Skin of body (tissue), 2 donors: ENCODE measurements around the gene KDELR3. TPM values are rescaled to one million over a fixed set of nuclear protein-coding genes. Genes with fewer than 3 reads are reported as not detected.
"Not testable (repeated sequence)": the region's sequence is repeated elsewhere in the genome, so short reads cannot be mapped to it uniquely, and the experiment has no call there.

Experiments used
- DNase-seq: peaks from one replicate; lab custom pipeline; 2025; lab: John Stamatoyannopoulos, UW
- total RNA-seq: library from RNA; depleted of rRNA; stranded (reverse); fragments of >200 nt; gene quantifications from one replicate; pipeline ENCODE4 v1.2.3, GENCODE V29; 2014

The KDELR3 gene
- total RNA-seq, 1 donor from 2014 or later = 24.0 TPM

DNA sequence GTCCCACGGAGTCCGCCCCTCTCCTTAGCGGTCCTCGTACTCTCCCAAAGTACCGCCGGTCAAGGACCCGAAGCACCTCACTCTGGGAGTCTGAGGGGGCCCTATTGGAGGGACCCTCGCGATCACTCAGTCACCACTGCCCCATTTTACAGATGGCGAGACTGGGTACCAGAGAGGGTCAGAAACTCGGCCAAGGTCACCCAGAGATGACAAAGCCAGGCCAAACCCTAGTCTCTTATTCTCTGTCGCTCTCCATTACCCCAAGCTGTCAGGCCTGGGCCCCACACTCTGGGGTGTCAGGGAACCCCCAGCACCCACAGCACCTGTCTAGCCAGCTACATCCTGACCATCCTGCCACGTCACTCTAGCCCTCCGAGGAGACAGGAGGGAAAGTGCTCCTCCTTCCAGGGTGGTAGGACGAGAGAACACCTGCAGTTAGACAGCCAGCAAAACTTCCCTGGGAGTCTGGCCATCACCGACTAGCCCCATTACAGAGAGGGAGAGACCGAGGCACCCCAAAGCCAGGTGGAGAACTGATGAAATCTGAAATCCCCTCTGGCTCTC, 11.5 kb upstream of the KDELR3 start:
- DNase-seq = no peak

DNA sequence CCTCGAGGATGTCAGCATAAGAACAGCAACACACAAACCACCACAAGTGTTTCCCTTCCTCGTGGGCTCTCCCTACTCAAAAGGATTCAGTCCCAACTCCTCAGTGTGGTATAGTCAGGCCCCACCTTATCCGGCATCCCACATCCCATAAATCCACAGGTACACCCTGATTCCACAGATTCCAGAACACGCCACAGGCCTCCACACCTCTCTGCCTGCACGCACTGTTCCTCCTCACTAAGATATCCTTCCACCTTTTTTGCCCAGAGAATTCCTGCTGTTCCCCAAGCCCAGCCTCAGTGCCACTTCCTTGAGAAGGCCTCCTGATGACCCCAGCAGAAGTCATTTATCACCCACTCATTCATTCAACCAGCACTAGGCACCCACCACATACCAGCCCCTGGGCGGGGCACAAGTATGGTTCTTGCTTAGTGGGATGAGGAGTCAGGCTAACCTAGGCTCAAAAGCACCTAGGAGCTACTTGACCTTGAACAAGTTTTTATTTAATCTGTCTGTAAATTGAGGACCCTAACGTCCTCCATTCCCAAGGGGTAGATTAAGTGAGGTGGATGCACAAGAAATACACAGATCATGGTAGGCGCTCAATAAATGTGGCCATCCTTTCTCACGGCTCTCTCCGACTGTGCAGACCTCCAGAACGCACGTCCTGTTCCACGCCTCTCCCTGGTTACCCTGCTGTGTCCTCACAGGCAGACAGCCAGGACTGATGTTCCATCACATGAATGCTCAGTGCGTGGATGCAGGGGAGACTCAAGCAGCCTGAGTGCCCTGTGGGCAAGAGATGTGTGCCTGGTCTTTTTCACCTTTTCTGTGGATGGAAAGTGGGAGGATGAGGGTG, 10.8 kb upstream of the KDELR3 start:
- DNase-seq = no peak

DNA sequence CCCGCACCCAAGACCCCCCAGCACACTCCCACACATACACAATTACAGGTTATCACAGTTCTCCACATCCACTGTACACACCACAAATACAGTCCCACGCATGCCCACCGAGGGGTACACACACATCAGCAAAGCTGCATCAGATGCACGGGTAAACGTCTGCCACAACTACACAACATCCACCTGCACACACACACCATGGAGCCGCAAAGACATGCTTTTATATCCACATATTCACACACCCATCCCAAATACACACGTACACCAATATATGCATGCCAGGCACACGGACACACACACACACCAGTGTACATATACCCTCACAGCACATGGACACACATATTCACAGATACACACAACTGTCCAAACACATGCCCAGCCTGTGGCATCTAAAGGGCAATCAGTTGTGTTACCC, 7.5 kb upstream of the KDELR3 start:
- no peak for DNase-seq

GRCh38 chr22:38461057-38461413, 6.9 kb upstream of the KDELR3 start:
- DNase-seq = no peak

GRCh38 chr22:38461414-38462081, 6.3 kb upstream of the KDELR3 start:
- peak; percentile 46 for DNase-seq

DNA sequence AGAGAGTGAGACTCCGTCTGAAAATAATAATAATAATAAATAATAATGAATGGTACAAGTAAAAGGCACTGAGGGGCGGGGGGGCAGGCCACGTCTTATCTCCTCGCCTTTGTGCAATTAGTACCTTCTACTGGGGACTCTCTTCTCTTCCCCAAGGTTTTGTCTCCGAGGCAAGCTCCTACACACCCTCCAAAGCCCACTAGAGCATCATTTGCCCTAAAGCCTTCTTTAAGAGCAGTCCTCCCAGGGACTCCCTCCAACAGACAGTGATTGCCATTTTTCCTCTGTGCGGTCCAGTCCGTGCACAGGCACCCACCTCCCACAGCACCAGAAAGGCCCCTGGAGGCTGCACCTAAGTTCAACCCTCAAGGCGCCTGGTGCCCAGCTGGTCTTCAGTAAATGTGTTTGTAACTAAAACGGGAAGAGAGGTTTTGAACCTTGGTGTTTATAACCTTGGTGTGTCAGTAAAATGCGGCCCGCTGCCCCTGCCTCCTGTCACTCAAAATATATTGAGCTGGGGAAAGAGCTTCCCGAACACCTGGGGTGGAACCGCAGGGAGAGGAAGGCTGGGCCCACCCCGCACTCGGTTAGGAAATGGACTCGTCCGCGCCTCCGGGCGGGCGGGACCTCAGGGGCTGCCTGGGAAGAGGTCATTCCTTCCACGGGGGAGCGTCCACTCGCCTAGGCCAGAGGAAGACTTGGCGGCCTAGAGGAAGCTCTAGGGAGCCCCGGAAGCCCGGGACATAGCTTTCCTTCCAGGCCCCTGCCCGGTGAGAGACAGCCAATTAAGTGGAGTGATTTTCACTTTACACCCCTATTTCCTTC, 4.7 kb upstream of the KDELR3 start:
- DNase-seq = no peak

- DNase-seq = no peak
Measured at GRCh38 chr22:38464992-38465672, 2.8 kb upstream of the KDELR3 start.

DNA sequence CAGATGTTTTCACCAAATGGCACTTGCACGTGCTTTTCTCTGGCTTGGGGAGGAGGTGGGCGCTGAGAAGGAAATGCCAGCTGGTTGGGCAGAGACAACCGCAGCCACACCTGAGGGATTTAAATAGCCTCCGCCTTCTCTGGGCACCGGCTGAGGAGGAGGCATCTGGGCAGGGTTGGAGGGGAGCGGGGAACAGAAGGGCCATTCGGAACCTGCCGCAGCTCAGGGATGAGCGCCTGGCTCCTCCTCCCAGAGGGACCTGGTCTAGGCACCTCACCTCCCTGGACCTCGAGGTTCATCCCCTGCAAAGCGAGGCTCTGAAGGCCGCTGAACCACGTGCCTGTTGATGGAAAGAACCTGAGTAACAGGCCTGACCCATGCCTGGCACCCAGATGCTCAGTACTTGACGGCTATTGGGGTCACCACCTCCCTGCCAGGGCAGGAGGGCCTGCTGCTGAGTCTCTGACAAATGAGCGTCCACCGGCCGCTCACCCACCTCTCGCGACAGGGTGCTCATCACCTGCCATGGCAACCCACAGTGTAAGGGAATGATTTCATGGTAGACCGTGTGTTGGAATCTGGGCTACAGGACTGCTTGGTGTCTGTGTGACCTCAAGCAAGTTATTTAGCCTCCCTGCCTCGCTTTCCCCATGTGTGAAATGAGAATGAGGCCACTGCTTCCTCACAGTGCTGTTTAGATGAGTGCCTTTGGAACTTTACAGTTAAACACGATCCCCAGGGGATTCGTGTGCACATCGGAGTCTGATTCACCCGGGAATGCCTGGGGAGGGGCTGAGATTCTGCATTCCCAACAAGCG, 2.0 kb upstream of the KDELR3 start:
- DNase-seq = no peak

DNA sequence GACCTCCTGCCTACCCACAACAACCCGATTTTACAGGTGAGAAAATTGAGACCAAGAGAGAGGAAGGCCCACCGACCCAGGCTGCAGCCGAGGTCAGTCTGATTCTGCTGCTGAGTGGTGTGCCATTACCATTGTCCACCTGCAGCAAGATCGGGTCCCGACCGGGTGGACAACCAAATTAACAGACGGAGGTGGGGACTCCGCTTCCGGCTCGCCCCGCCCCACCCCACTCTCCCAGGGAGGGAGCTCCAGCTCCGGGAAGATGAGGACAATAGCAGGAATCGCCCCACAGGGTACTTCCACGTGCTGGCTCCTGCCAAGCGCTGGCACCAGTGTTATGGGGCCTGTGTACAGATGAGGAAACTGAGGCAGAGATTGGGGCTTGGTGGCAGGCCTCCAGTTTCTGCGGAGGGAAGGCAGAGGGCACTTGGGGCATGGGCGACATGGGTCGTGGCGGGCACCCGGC, 425 bp upstream of the KDELR3 start:
- no peak for DNase-seq

GRCh38 chr22:38468443-38469305, 778 bp downstream of the KDELR3 start:
- no peak for DNase-seq

GRCh38 chr22:38469306-38469781, 1.4 kb downstream of the KDELR3 start:
- no peak for DNase-seq

DNA sequence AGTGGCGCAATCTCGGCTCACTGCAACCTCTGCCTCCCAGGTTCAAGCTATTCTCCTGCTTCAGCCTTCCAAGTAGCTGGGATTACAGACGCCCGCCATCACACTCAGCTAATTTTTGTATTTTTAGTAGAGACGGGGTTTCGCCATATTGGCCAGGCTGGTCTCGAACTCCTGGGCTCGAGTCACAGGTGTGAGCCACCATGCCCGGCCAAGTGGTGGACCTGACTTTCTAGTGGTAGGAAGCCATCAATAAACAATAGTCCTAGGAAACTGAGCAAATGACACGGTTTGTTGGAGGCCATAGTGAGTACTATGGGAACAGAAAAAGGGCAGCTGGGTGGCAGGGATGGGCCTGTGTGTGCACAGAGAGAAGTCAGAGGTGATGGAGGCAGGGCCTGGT, 2.3 kb downstream of the KDELR3 start:
- not testable (repeated sequence) for DNase-seq

DNA sequence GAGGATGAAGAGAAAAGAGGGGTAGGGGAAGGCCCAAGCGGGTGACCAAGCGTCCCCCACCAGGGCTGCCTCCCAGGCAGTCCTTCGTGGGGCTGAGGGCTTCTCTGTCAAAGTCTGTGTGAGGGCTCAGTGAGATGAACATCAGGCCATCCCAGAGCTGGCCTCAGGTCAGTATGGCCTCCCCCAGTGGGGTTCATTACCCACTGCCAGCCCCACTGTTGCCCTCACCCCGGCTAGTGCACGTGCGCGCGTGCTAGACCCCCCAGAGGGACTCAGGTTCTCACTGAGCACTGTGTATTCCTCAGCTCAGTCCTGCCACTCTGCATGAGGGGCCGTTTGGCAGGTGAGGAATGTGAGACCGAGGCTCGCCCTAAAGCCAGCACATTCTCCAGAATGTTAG, 3.3 kb downstream of the KDELR3 start:
- DNase-seq = no peak

DNA sequence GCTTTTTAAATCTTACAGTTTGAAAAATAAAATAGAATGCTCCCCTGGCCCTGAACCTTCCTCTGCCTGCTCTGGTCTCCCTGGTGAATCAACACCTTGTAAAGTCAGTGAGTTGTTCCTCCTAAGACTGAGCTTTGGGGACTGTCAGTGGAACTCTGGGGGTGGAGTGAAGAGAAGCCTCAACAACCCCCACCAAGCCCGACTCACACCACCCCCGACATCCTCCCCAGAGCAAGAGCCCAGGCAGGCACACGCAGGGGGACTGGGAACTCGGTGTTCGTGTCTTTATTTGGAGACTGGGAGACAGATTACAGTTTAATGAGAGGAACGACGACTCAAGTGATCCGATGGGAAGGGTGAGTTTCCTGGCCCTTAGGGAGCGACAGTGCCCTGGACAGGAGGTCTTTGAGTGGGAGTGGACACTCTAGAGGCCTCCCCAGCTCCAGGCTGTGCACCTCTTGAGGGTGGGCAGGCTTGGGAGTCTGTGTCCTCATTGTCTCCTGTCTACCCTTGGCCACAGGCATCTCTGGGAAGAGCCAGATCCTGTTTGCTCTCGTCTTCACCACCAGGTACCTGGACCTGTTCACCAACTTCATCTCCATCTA, 6.2 kb downstream of the KDELR3 start:
- DNase-seq = no peak

- no peak for DNase-seq
Measured at GRCh38 chr22:38477585-38477984, 9.7 kb downstream of the KDELR3 start.

GRCh38 chr22:38479096-38479837, 11.4 kb downstream of the KDELR3 start:
- DNase-seq = no peak

DNA sequence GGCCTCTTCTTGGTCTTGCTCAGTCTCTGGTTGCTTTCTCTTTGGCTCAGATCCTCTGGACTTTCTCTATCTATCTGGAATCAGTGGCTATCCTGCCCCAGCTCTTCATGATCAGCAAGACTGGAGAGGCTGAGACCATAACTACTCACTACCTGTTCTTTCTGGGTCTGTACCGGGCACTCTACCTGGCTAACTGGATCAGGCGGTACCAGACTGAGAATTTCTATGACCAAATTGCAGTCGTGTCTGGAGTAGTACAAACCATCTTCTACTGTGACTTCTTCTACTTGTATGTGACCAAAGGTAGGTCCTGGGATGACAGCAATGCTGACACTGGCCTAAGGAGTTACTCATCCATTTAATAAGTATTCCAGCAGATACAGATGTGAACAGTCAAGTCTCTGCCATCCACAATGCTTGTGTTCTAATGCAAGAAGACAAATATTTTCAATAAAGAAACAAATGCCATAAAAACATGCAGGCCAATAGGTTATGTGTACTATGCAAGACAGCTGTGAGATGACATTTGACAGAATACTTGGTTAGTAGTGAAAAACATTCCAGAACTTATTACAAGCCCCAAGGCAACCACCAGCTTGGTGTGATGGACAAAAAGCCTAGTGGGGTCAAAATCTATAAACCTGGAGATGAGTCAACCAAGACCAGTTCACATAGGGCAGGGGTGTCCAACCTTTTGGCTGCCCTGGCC, 13.4 kb downstream of the KDELR3 start:
- no peak for DNase-seq
